ENCODE data around the gene TMTC1.

The TMTC1 gene

DNA sequence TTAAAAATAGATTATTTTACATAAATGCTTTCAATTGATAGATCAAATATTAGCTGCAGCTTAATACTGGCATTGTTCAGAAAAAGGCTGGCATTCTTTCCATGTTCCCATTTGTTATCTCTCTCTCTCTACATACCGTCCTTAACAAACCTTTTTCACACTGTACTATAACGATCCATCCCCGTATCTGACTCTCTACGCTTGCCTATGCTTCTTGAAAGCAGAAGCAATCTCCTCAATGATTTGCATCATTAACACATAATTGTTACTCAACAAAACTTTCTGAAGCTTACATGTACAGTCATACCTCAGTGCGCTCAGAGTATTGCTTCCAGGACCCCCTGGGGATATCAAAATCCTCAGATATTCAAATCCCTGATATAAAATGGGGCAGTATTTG, 89.7 kb downstream of the TMTC1 start:
- no peaks in the 10 kb centered on the region for H3K27me3 ChIP-seq
- peaks cover 13% of the 10 kb centered on the region for H3K4me1 ChIP-seq
- H3K36me3 ChIP-seq = no peaks in the 10 kb centered on the region
- no peak for DNase-seq
- no peak overlapping the region for H3K4me3 ChIP-seq (ENCODE audit: low read depth, low read length)
- H3K9me3 ChIP-seq = no peaks in the 10 kb centered on the region
- TF ChIP-seq, protein P1, sequence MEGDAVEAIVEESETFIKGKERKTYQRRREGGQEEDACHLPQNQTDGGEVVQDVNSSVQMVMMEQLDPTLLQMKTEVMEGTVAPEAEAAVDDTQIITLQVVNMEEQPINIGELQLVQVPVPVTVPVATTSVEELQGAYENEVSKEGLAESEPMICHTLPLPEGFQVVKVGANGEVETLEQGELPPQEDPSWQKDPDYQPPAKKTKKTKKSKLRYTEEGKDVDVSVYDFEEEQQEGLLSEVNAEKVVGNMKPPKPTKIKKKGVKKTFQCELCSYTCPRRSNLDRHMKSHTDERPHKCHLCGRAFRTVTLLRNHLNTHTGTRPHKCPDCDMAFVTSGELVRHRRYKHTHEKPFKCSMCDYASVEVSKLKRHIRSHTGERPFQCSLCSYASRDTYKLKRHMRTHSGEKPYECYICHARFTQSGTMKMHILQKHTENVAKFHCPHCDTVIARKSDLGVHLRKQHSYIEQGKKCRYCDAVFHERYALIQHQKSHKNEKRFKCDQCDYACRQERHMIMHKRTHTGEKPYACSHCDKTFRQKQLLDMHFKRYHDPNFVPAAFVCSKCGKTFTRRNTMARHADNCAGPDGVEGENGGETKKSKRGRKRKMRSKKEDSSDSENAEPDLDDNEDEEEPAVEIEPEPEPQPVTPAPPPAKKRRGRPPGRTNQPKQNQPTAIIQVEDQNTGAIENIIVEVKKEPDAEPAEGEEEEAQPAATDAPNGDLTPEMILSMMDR (IDR thresholded peaks at IDR 0.05; ENCODE audit: low read depth, low read length) = no peak

DNA sequence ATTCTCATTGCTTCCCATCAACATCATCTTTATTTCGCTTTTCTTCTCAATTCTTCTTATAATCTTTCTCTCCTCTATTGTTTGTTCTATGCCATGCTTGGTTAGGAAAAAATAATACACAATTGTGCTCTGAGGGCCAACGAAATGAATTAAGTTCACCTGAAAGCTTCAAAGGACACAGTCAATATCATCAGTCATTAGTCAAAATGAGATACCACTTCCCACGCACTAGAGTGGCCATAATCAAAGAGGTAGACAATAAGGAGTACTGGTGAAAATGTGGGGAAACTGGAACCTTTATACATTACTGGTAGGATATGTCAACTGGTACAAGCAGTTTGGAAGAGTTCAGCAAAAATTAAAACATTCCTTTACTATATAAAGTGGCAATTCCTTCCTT, 91.5 kb downstream of the TMTC1 start:
- Histone ChIP-seq H3K4me3 (ENCODE audit: low read depth, low read length) (no peak overlapping the region), H3K9me3 (no peaks in the 10 kb centered on the region), H3K36me3 (no peaks in the 10 kb centered on the region), H3K4me1 (peaks cover 4% of the 10 kb centered on the region), H3K27me3 (no peaks in the 10 kb centered on the region)
- TF ChIP-seq, protein P1 (IDR thresholded peaks at IDR 0.05; ENCODE audit: low read depth, low read length) = no peak
- no peak for DNase-seq

DNA sequence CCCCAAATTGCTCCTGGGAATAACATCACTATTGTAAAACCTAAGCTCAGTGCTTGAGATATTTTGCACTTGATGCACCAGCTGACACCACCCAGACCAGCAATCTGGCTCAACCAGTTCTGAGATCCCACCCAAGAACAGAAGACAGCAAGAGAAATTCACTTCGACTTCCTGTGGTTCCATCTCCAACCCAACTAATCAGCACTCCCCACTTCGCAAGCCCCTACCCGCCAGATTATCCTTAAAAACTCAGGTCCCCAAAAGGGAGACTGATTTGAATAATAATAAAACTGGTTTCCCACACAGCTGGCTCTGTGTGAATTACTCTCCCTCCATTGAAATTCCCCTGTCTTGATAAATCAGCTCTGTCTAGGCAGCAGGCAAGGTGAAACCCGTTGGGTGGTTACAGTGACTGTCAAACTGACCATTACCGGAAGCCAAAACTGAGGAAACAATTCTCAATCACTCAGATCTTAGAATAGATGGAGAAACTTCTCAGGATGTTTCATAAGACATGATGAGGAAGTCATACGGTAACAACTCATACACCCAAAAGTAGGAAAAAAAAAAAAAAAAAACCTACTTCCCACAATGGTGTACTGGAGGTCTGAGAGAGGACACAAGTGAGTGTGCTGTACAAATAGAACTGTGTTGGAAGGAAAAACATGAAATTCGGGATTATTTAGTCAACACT, 92.4 kb downstream of the TMTC1 start:
- TF ChIP-seq, protein P1 (IDR thresholded peaks at IDR 0.05; ENCODE audit: low read depth, low read length) = no peak
- Histone ChIP-seq H3K9me3 (no peaks in the 10 kb centered on the region), H3K4me1 (peaks cover 5% of the 10 kb centered on the region), H3K36me3 (no peaks in the 10 kb centered on the region), H3K4me3 (ENCODE audit: low read depth, low read length) (no peak overlapping the region), H3K27me3 (no peaks in the 10 kb centered on the region)
- no peak for DNase-seq

DNA sequence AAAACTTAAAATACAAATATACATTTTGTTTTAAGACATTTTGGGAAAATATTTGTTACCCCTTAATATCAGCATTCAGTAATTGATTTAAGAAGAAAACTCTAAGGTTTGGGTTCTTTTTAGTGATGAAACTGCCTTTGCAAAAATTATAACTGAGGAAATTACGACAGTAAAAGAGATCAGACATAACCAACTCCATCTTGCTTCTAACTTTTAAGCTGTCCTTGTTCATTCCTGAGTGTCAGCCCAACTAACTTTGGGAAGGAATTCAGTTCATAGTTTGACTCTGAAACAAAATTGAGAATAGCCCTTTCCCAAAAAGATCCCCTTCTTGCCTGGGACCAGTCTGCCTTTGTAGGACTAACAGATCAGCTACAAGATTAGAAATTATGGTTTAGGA, 93.0 kb downstream of the TMTC1 start:
- Histone ChIP-seq H3K4me1 (peaks cover 8% of the 10 kb centered on the region), H3K4me3 (ENCODE audit: low read depth, low read length) (no peak overlapping the region), H3K9me3 (no peaks in the 10 kb centered on the region), H3K36me3 (no peaks in the 10 kb centered on the region), H3K27me3 (no peaks in the 10 kb centered on the region)
- DNase-seq = no peak
- TF ChIP-seq, protein P1 (IDR thresholded peaks at IDR 0.05; ENCODE audit: low read depth, low read length) = no peak

DNA sequence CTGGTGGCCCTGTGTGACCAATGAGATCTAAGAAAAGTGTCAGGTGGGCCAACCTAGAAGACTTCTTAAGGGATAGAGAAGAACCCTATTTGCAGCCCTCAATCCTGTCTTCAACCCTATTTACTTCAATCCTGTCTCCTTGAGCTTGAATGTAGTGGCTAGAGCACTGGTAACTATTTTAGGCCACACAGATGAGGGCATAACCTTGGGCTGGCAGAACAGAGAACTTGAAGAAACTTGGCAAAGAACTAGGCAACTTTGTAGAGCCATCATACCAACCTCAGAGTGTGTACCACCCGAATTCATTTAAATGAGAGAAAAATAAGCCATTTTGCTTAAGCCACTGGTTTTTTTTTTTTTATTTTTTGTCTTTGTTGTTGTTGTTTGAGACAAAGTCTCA, 94.8 kb downstream of the TMTC1 start:
- Histone ChIP-seq H3K36me3 (no peaks in the 10 kb centered on the region), H3K4me3 (ENCODE audit: low read depth, low read length) (no peak overlapping the region), H3K27me3 (no peaks in the 10 kb centered on the region), H3K4me1 (peaks cover 8% of the 10 kb centered on the region), H3K9me3 (no peaks in the 10 kb centered on the region)
- TF ChIP-seq, protein P1 (IDR thresholded peaks at IDR 0.05; ENCODE audit: low read depth, low read length) = no peak
- no peak for DNase-seq

DNA sequence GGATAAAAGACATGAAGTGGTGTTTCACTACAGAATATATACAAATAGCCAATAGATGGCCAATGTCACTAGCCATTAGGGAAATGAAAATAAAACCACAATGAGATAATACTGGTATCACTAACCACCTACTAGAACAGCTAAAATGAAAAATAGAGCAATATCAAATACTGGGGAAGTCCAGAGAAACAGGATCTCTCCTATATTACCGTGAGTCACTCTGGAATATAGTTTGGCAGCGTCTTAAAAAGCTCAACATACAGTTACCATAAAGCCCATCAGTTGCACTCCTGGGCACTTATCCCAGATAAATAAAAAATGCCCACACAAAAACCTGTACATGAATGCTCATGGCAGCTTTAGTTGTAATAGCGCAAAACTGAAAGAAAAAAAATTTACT, 101.7 kb downstream of the TMTC1 start:
- TF ChIP-seq, protein P1 (IDR thresholded peaks at IDR 0.05; ENCODE audit: low read depth, low read length) = no peak
- Histone ChIP-seq H3K36me3 (no peaks in the 10 kb centered on the region), H3K4me3 (ENCODE audit: low read depth, low read length) (no peak overlapping the region), H3K4me1 (peaks cover 8% of the 10 kb centered on the region), H3K9me3 (no peaks in the 10 kb centered on the region), H3K27me3 (no peaks in the 10 kb centered on the region)
- DNase-seq = no peak

All from BE2C (cell line).